Neural cell (in vitro differentiated cells): ENCODE data around the gene KANSL3. TPM values are rescaled to one million over a fixed set of nuclear protein-coding genes. Genes with fewer than 3 reads are reported as not detected.

Source experiments
- H2AFZ ChIP-seq: fragments of 200-600, 300-800 bp; sonication (generic), shearing (Covaris generic); 2 replicates; pipeline ENCODE4 v1.6.0; 2014; ENCODE audit warnings: low read depth, mild to moderate bottlenecking, antibody characterized with exemption, low read length, moderate library complexity
- H3F3A ChIP-seq: fragments of 200-600 bp; shearing (Covaris generic); 2 replicates; pipeline ENCODE4 v1.6.1; 2016; ENCODE audit warnings: mild to moderate bottlenecking, moderate library complexity, mixed read lengths, antibody characterized with exemption, low read length; ENCODE audit not compliant: insufficient read depth, poor library complexity, severe bottlenecking
- H3K27ac ChIP-seq: fragments of 200-600, 300-800 bp; sonication (generic), shearing (Covaris generic); 2 replicates; pipeline ENCODE4 v1.5.1; 2014; ENCODE audit warnings: mild to moderate bottlenecking, low read length, moderate library complexity
- H3K27me3 ChIP-seq: fragments of 300-800, 200-600 bp; sonication (generic), shearing (Covaris generic); 2 replicates; pipeline ENCODE4 v1.6.0; 2014; ENCODE audit warnings: mild to moderate bottlenecking, low read depth, low read length, moderate library complexity; ENCODE audit not compliant: insufficient read depth
- H3K36me3 ChIP-seq: fragments of 300-800, 200-600 bp; sonication (generic), shearing (Covaris generic); 2 replicates; pipeline ENCODE4 v1.5.1; 2014; ENCODE audit warnings: mild to moderate bottlenecking, antibody characterized with exemption, low read length, moderate library complexity; ENCODE audit not compliant: insufficient read depth
- H3K4me2 ChIP-seq: fragments of 300-800, 200-600 bp; sonication (generic), shearing (Covaris generic); 2 replicates; pipeline ENCODE4 v1.6.0; 2014; ENCODE audit warnings: mild to moderate bottlenecking, low read length
- H3K4me3 ChIP-seq: fragments of 300-800, 200-600 bp; sonication (generic), shearing (Covaris generic); 2 replicates; pipeline ENCODE4 v1.5.1; 2014; ENCODE audit warnings: mild to moderate bottlenecking, low read length, moderate library complexity
- H3K79me2 ChIP-seq: fragments of 200-600 bp; shearing (Covaris generic); replicated peaks from 2 replicates; pipeline ENCODE4 v1.6.0; 2014; ENCODE audit warnings: mild to moderate bottlenecking, low read length, moderate library complexity; ENCODE audit not compliant: insufficient read depth
- H3K9ac ChIP-seq: fragments of 300-800, 200-600 bp; sonication (generic), shearing (Covaris generic); 2 replicates; pipeline ENCODE4 v1.6.1; 2016; ENCODE audit warnings: mild to moderate bottlenecking, low read length, mixed read lengths
- H3K9me2 ChIP-seq: fragments of 200-600 bp; shearing (Covaris generic); 2 replicates; pipeline ENCODE4 v1.6.1; 2016; ENCODE audit warnings: mild to moderate bottlenecking, low read length, mixed read lengths; ENCODE audit not compliant: insufficient read depth
- H3K9me3 ChIP-seq: fragments of 200-600, 300-800 bp; sonication (generic), shearing (Covaris generic); 2 replicates; pipeline ENCODE4 v1.6.1; 2016; ENCODE audit warnings: mild to moderate bottlenecking, mixed run types, low read length, moderate library complexity, mixed read lengths
- H4K20me1 ChIP-seq: fragments of 200-600 bp; shearing (Covaris generic); 2 replicates; pipeline ENCODE4 v1.6.1; 2016; ENCODE audit warnings: mild to moderate bottlenecking, mixed run types; ENCODE audit not compliant: insufficient read depth
- EP300 ChIP-seq: fragments of 450-650 bp; conservative IDR thresholded peaks from 2 replicates; pipeline ENCODE4 v1.6.1; 2014; ENCODE audit warnings: antibody characterized with exemption, mild to moderate bottlenecking, moderate library complexity; ENCODE audit not compliant: poor library complexity, severe bottlenecking
- EZH2 ChIP-seq: fragments of 200-600, 300-800 bp; shearing (Covaris generic), sonication (generic); IDR thresholded peaks from 2 replicates; pipeline ENCODE4 v1.6.1; 2014; ENCODE audit warnings: antibody characterized with exemption, low read length, borderline replicate concordance, mild to moderate bottlenecking; ENCODE audit not compliant: insufficient read depth, poor library complexity, severe bottlenecking
- MXI1 ChIP-seq: fragments of 450-650 bp; conservative IDR thresholded peaks from 2 replicates; pipeline ENCODE4 v1.6.1; 2014; ENCODE audit warnings: antibody characterized with exemption, mild to moderate bottlenecking; ENCODE audit not compliant: poor library complexity, severe bottlenecking
- POLR2AphosphoS5 ChIP-seq: IDR thresholded peaks from 2 replicates; pipeline ENCODE4 v1.6.1; 2012
- RAD21 ChIP-seq: fragments of 450-650 bp; conservative IDR thresholded peaks from 2 replicates; pipeline ENCODE4 v1.6.1; 2014; ENCODE audit warnings: antibody characterized with exemption, mild to moderate bottlenecking, moderate library complexity
- REST ChIP-seq: IDR thresholded peaks from 2 replicates; pipeline ENCODE4 v1.6.1; 2012; ENCODE audit warnings: borderline replicate concordance
- SMC3 ChIP-seq: fragments of 450-650 bp; conservative IDR thresholded peaks from 2 replicates; pipeline ENCODE4 v1.6.1; 2014; ENCODE audit warnings: antibody characterized with exemption, mild to moderate bottlenecking, moderate library complexity; ENCODE audit not compliant: poor library complexity
- TAF1 ChIP-seq: IDR thresholded peaks from 2 replicates; pipeline ENCODE4 v1.6.1; 2012; ENCODE audit warnings: low read depth
- polyA plus RNA-seq: library from polyadenylated mRNA; depleted of rRNA; stranded (reverse); fragments of >200 nt; gene quantifications from 2 replicates; pipeline ENCODE4 v1.2.3, GENCODE V29; 2014
- TF ChIP-seq, protein P1 (sequence below): fragments of 450-650 bp; IDR thresholded peaks from 2 replicates; pipeline ENCODE4 v1.5.1; 2014; ENCODE audit warnings: antibody characterized with exemption, mild to moderate bottlenecking, moderate library complexity; ENCODE audit not compliant: poor library complexity, severe bottlenecking

The KANSL3 gene
- polyA plus RNA-seq, 1 donor from 2014 or later = 37.7 TPM

DNA sequence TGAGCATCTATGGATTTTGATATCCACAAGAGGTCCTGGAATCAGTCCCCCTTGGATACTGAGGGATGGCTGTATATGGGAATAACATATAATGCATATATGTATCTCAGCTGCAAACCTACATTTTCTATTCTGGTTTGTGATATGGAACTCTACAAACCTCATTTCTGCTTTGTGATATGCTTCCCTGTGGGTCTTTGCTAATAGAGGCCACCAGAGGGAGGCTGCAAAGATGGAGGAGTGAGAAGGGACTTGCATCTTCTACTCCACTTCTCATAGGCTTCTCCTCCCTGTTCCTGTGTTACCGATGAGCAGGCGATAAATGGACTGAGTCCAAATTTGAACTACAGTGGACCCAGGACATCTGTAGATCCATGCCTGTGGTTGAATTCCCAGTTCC is 63.7 kb downstream of the KANSL3 start:
- no peaks in the 10 kb centered on the region for H3K36me3 ChIP-seq
- H3K27me3 ChIP-seq = no peaks in the 10 kb centered on the region
- no peak for TF ChIP-seq SMC3
- no peaks in the 10 kb centered on the region for H3K9me3 ChIP-seq
- no peak overlapping the region for H3K27ac ChIP-seq
- H3K4me3 ChIP-seq = no peak overlapping the region
- H2AFZ ChIP-seq = no peak overlapping the region
- no peaks in the 10 kb centered on the region for H4K20me1 ChIP-seq
- H3K79me2 ChIP-seq = no peaks in the 10 kb centered on the region
- no peak overlapping the region for H3K9ac ChIP-seq
- no peaks in the 10 kb centered on the region for H3K9me2 ChIP-seq
- H3F3A ChIP-seq = no peaks in the 10 kb centered on the region
- H3K4me2 ChIP-seq = no peak overlapping the region

GRCh38 chr2:96568094-96568493 is 70.0 kb downstream of the KANSL3 start:
- Histone ChIP-seq H3K4me3 (no peak overlapping the region), H3K9me3 (no peaks in the 10 kb centered on the region)

More at GRCh38 chr2:96568094-96568493, 70.0 kb downstream of the KANSL3 start:
- Histone ChIP-seq H3K27me3 (no peaks in the 10 kb centered on the region), H4K20me1 (no peaks in the 10 kb centered on the region), H3K27ac (no peak overlapping the region), H3F3A (no peaks in the 10 kb centered on the region), H3K4me2 (no peak overlapping the region), H3K9me2 (no peaks in the 10 kb centered on the region), H3K9ac (no peak overlapping the region), H3K79me2 (no peaks in the 10 kb centered on the region), H3K36me3 (no peaks in the 10 kb centered on the region), H2AFZ (no peak overlapping the region)
- TF ChIP-seq RAD21 = no peak
- TF ChIP-seq, protein P1, sequence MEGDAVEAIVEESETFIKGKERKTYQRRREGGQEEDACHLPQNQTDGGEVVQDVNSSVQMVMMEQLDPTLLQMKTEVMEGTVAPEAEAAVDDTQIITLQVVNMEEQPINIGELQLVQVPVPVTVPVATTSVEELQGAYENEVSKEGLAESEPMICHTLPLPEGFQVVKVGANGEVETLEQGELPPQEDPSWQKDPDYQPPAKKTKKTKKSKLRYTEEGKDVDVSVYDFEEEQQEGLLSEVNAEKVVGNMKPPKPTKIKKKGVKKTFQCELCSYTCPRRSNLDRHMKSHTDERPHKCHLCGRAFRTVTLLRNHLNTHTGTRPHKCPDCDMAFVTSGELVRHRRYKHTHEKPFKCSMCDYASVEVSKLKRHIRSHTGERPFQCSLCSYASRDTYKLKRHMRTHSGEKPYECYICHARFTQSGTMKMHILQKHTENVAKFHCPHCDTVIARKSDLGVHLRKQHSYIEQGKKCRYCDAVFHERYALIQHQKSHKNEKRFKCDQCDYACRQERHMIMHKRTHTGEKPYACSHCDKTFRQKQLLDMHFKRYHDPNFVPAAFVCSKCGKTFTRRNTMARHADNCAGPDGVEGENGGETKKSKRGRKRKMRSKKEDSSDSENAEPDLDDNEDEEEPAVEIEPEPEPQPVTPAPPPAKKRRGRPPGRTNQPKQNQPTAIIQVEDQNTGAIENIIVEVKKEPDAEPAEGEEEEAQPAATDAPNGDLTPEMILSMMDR = no peak
- no peak for TF ChIP-seq MXI1
- TF ChIP-seq SMC3 = no peak
- no peak for TF ChIP-seq EP300
- TF ChIP-seq POLR2AphosphoS5 = no peak
- TF ChIP-seq EZH2 = no peak
- TF ChIP-seq TAF1 = no peak
- TF ChIP-seq REST = no peak
